K562 (cell line): ENCODE measurements around the gene ISG20L2. TPM values are rescaled to one million over a fixed set of nuclear protein-coding genes. Genes with fewer than 3 reads are reported as not detected.
A peak's percentile ranks its signal among the peaks of the same experiment; 100 is the strongest.

Source experiments
- DIDO1 ChIP-seq: fragments of 450-650 bp; IDR thresholded peaks from 2 replicates; pipeline ENCODE4 v1.6.1; 2016; ENCODE audit warnings: low read depth, missing biosample characterization, missing genetic modification characterization
- MED1 ChIP-seq: sonication (generic); formaldehyde crosslinking; IDR thresholded peaks from 2 replicates; pipeline ENCODE4 v1.8.1; 2023; ENCODE audit warnings: missing genetic modification reagents, borderline replicate concordance
- NCOA1 ChIP-seq: fragments of 450-650 bp; IDR thresholded peaks from 2 replicates; pipeline ENCODE4 v1.6.1; 2016; ENCODE audit warnings: low read depth
- POLR2H ChIP-seq: IDR thresholded peaks from 2 replicates; pipeline ENCODE4 v1.6.1; 2016; ENCODE audit warnings: missing genetic modification characterization, low read depth, mild to moderate bottlenecking, control low read depth, missing compliant biosample characterization, moderate library complexity
- PYGO2 ChIP-seq: fragments of 450-650 bp; IDR thresholded peaks from 2 replicates; pipeline ENCODE4 v1.6.1; 2016; ENCODE audit warnings: mild to moderate bottlenecking, missing genetic modification characterization, moderate library complexity, missing compliant biosample characterization
- ZNF174 ChIP-seq: fragments of 250-450 bp; sonication (Bioruptor Pico); IDR thresholded peaks from 2 replicates; pipeline ENCODE4 v1.4.0; 2020; ENCODE audit warnings: mild to moderate bottlenecking
- ZNF507 ChIP-seq: conservative IDR thresholded peaks from 2 replicates; pipeline ENCODE4 v1.6.1; 2017; ENCODE audit warnings: missing genetic modification characterization, missing compliant biosample characterization
- ZNF766 ChIP-seq: fragments of 200-800 bp; sonication (Bioruptor generic); conservative IDR thresholded peaks from 2 replicates; pipeline ENCODE4 v1.6.1; 2016; ENCODE audit warnings: missing genetic modification characterization, missing compliant biosample characterization
- polyA plus RNA-seq, 8 experiments: library from polyadenylated mRNA; depleted of rRNA in 4 of 8; stranded (reverse) in 5 of 8; unstranded in 3 of 8; fragments of >200 nt; fragmentation: Nextera tagmentation in 2 of 8; fragmentation: Illumina TruSeq in 1 of 8; extraction: Ambion mirVana in 2 of 8; extraction: Trizol in 1 of 8; gene quantifications; 2 replicates each; pipeline versions ENCODE4 v1.2.1 to v1.2.3, GENCODE V29; 2011 to 2014; ENCODE audit warnings: inconsistent platforms in 1 of 8, missing spikeins in 1 of 8
- total RNA-seq, 7 experiments: library from RNA; depleted of rRNA in 6 of 7; stranded (reverse); fragments of >200 nt in 6 of 7; fragmentation: Illumina TruSeq in 2 of 7; extraction: Trizol in 2 of 7; gene quantifications; 2 replicates each; pipeline versions ENCODE4 v1.2.1 to v1.2.3, GENCODE V29; 2011 to 2021; ENCODE audit warnings: low replicate concordance in 1 of 7
- TF ChIP-seq, protein P1 (sequence below): fragments of 450-650 bp; IDR thresholded peaks from 2 replicates; pipeline ENCODE4 v1.7.1; 2018; ENCODE audit warnings: mild to moderate bottlenecking, low read depth; ENCODE audit not compliant: partially characterized antibody
- TF ChIP-seq, protein P2 (sequence below), 2 experiments: fragments of 150-350 bp in 1 of 2; IDR thresholded peaks; 2 replicates each; pipeline ENCODE4 v1.6.1; 2012 to 2016; ENCODE audit warnings: low read depth in 2 of 2, low read length in 2 of 2, mild to moderate bottlenecking in 1 of 2, moderate library complexity in 1 of 2
- TF ChIP-seq, protein P3 (sequence below), 3 experiments: fragments of 200-800 bp in 1 of 3; fragments of 250-450 bp in 1 of 3; fragments of 450-650 bp in 1 of 3; sonication (Bioruptor Pico) in 1 of 3; sonication (Bioruptor generic) in 1 of 3; formaldehyde crosslinking in 1 of 3; IDR thresholded peaks; 2 replicates each; pipeline versions ENCODE4 v1.6.1 to v1.8.0; 2016 to 2022; ENCODE audit warnings: mild to moderate bottlenecking in 2 of 3, missing genetic modification characterization in 2 of 3, missing compliant biosample characterization in 1 of 3, moderate library complexity in 1 of 3

The ISG20L2 gene
- total and polyA plus RNA-seq, 9 of the 15 experiments (the other 6 are each of a cell fraction or from before 2014, with no cell fraction given) = 21.3 to 130 (median 50.3) TPM

DNA sequence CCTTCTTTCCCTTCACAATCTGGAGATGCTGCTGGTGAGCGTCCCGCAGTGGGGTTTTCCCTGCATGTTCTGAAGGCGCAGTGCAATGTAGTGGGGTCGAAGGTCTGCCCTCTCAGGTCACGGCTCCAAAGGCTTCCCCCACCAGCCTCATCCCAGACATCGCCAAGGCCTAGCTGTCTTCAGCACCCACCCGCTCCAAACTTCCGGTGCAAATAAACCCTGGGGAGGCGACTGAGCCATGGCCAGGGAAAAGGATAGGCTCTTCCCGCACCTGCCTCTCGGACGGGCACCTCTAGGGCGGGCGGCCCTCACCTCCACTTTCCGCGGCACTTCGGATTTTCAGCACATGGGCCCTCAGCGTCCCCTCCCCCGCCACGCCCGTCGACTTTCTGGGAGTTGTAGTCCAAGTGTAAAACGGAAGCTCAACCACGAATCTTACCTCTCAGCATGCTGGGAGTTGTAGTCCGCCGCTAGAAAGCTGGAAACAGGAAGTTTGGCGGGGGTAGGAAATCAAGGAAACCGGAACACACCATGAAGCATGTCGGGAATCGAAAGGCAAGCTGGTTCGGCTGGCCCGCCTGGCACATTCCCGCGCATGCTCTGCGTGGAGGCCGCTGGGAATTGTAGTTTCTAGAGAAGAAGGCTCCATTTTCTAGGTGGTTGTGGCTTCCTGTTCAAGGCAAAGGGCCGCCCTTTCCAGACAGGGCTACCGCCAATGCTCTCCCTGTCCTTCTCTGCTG is 12.3 kb upstream of the ISG20L2 start, which contains the start of gene MRPL24 (continued):
- TF ChIP-seq, protein P1, sequence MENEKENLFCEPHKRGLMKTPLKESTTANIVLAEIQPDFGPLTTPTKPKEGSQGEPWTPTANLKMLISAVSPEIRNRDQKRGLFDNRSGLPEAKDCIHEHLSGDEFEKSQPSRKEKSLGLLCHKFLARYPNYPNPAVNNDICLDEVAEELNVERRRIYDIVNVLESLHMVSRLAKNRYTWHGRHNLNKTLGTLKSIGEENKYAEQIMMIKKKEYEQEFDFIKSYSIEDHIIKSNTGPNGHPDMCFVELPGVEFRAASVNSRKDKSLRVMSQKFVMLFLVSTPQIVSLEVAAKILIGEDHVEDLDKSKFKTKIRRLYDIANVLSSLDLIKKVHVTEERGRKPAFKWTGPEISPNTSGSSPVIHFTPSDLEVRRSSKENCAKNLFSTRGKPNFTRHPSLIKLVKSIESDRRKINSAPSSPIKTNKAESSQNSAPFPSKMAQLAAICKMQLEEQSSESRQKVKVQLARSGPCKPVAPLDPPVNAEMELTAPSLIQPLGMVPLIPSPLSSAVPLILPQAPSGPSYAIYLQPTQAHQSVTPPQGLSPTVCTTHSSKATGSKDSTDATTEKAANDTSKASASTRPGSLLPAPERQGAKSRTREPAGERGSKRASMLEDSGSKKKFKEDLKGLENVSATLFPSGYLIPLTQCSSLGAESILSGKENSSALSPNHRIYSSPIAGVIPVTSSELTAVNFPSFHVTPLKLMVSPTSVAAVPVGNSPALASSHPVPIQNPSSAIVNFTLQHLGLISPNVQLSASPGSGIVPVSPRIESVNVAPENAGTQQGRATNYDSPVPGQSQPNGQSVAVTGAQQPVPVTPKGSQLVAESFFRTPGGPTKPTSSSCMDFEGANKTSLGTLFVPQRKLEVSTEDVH = peak; percentile 95
- peak; percentile 97 for TF ChIP-seq ZNF766 (CRISPR knock-in tag)
- TF ChIP-seq, protein P2, sequence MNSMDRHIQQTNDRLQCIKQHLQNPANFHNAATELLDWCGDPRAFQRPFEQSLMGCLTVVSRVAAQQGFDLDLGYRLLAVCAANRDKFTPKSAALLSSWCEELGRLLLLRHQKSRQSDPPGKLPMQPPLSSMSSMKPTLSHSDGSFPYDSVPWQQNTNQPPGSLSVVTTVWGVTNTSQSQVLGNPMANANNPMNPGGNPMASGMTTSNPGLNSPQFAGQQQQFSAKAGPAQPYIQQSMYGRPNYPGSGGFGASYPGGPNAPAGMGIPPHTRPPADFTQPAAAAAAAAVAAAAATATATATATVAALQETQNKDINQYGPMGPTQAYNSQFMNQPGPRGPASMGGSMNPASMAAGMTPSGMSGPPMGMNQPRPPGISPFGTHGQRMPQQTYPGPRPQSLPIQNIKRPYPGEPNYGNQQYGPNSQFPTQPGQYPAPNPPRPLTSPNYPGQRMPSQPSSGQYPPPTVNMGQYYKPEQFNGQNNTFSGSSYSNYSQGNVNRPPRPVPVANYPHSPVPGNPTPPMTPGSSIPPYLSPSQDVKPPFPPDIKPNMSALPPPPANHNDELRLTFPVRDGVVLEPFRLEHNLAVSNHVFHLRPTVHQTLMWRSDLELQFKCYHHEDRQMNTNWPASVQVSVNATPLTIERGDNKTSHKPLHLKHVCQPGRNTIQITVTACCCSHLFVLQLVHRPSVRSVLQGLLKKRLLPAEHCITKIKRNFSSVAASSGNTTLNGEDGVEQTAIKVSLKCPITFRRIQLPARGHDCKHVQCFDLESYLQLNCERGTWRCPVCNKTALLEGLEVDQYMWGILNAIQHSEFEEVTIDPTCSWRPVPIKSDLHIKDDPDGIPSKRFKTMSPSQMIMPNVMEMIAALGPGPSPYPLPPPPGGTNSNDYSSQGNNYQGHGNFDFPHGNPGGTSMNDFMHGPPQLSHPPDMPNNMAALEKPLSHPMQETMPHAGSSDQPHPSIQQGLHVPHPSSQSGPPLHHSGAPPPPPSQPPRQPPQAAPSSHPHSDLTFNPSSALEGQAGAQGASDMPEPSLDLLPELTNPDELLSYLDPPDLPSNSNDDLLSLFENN (IDR thresholded peaks at IDR 0.05; ENCODE audit: low read depth in 2 of 2, low read length in 2 of 2) = peak; percentile 58 to 69; a peak in 2 of 4 replicates
- TF ChIP-seq PYGO2 (tag) = 0 out of 2 replicates have a peak, but pooled peaks have one; percentile 39
- TF ChIP-seq, protein P3, sequence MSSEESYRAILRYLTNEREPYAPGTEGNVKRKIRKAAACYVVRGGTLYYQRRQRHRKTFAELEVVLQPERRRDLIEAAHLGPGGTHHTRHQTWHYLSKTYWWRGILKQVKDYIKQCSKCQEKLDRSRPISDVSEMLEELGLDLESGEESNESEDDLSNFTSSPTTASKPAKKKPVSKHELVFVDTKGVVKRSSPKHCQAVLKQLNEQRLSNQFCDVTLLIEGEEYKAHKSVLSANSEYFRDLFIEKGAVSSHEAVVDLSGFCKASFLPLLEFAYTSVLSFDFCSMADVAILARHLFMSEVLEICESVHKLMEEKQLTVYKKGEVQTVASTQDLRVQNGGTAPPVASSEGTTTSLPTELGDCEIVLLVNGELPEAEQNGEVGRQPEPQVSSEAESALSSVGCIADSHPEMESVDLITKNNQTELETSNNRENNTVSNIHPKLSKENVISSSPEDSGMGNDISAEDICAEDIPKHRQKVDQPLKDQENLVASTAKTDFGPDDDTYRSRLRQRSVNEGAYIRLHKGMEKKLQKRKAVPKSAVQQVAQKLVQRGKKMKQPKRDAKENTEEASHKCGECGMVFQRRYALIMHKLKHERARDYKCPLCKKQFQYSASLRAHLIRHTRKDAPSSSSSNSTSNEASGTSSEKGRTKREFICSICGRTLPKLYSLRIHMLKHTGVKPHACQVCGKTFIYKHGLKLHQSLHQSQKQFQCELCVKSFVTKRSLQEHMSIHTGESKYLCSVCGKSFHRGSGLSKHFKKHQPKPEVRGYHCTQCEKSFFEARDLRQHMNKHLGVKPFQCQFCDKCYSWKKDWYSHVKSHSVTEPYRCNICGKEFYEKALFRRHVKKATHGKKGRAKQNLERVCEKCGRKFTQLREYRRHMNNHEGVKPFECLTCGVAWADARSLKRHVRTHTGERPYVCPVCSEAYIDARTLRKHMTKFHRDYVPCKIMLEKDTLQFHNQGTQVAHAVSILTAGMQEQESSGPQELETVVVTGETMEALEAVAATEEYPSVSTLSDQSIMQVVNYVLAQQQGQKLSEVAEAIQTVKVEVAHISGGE (CRISPR knock-in tag; IDR thresholded peaks at IDR 0.05) = peak; percentile 89 to 98 (median 94)
- TF ChIP-seq DIDO1 (tag) = peak; percentile 71; the same call in 1 of the 2 replicates
- TF ChIP-seq ZNF174 (CRISPR knock-in tag) = peak; percentile 85; the same call in 1 of the 2 replicates
- peak; percentile 85 for TF ChIP-seq NCOA1
- TF ChIP-seq ZNF507 (tag) = no peak
- TF ChIP-seq POLR2H (tag) = peak; percentile 64
- no peak for TF ChIP-seq MED1 (CRISPR knock-in tag)
